NCI-H1417 treated with DMSO at 0.1 percent for 48 hours (cell line): ENCODE results near the gene SLC4A5.
A peak's percentile ranks its signal among the peaks of the same experiment; 100 is the strongest.
"Not testable (repeated sequence)": the region's sequence is repeated elsewhere in the genome, so short reads cannot be mapped to it uniquely, and the experiment has no call there.

ENCODE experiments used
- DNase-seq: peaks from one replicate; lab custom pipeline; 2025; lab: John Stamatoyannopoulos, UW

The SLC4A5 gene

DNA sequence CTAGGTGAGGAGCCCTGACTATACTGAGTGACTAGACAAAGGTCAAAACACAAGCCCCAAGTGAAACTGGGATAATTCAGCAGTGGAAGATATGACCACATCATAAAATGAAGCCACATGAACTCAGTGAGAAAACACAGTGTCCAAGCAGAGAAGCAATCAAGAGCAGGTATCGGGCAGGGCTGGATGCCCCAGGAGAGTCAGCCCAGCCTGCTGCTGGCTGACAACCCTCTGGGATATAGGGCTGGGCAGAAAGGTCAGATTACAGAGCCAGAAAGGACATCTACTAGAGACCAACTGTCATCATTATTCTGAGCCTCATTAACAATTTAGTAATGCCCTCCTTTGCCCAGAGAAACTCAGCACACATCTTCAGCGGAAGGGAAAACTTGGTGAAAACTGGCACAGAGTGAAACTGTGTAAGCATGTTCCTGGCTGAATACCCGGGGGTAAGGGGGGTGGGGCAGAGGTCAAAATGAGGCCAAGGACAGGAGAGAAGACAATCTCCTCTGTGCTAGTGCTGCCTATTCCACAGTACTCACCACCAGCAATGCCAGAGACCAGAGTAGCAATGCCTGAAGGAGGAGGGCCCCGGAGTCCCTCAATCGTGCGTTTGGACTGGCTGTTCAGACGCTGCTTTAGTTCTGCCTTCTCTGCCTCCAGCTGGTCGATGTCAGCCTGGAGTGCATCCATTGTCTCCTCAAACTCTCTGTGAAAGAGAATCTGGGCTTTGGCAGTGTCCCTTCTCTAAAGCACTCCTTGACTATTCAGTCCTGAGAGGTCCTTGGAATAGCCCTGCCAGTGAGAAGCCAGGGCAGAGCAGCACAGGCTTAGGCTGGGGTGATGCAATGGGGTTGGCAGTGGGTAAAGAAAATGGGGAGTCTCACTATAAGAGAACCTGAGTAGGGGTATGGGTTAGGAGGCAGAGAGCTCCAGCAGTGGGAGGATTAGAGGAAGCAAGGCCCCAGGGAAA is 21.6 kb upstream of the SLC4A5 start:
- no peak for DNase-seq

GRCh38 chr2:74361327-74361726 is 18.1 kb upstream of the SLC4A5 start:
- DNase-seq: no peak

DNA sequence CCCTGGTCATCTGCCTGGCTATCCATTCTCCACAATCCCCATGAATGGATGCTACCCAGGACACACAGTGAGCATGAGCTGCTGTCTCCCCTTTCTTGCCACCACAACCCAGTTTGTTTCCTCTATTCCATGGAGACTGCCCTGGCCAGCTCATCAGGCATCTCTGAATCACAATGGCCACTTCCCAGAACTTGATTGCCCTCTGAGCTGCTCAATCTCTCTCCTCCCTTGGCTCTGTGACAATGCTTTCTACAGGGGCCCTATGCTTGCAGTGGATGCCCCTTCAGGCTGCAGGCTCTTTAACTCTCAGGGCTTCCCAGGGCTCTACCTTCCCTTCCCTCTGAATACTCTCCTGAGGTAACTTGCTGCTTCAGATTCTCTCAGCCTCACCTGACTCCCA is 14.4 kb upstream of the SLC4A5 start:
- no peak for DNase-seq

DNA sequence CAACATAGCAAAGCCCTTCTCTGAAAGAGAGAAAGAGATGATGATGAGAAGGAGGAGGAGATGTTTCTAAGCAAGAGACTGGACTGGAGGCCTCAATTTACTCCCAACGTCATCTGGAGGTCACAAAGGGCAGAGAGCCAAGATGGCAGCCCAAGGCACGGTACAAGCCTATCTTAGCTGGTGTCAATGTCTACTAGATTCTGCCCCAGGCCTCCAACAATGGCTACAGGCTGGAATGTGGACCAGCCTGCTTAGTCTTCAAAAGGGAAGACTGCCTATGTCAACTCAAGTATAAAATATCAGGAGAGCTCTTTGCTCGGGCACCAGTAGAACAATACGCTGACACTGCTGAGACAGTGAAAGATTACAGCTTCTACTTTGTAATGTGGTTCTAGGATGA is 6.7 kb upstream of the SLC4A5 start:
- no peak for DNase-seq

GRCh38 chr2:74347742-74348141 is 4.5 kb upstream of the SLC4A5 start:
- no peak for DNase-seq

DNA sequence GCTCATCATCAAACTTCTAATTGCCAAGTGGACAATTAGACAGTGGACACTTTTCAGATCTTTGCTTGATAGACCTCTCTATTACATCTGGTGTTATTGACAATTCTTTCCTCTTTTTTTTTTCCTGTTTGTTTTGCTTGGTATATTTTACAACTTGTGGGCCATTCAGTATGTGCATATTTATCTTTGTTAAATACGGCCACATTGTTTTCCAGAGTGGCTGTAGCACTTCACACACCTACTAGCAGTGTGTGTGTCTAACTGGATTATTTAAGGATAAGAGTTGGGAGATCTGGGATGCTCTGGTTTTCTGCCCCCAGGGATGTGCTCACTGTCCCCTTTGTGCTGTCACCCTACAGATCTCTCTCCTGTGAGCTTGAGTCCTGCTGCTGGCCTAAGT is 4.1 kb upstream of the SLC4A5 start:
- DNase-seq: no peak

DNA sequence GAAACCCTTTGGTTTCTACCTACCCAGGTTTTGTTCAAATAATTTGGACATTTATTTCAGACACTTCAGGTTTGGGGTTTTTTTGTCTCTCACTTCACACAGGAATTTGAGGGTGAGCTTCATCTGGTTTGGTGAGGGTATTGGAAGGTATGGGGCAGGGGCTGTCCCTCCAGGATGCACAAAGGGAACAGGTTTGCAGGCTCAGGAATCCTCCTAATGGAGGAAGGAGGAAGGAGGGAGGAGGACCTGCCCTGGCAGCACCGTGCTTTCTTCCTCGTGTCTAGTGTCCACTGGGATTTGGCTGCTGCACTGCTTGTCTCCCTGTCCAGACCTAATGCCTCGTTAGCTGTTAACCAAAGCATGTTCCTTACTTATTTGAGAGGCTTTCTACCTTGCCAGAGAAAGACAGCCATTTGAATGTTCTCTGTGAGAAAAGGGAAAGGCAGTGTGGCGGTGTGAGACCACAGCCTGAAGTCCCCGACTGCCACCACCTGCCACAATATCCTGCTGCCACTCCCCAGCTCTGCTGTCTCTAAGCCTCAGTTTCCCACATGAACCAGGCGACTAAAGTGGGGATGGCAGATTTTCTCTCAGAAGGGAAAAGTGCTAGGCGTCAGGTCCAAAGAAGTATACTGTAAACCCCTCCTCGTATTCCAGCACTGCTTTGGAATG is 2.2 kb upstream of the SLC4A5 start:
- no peak for DNase-seq

DNA sequence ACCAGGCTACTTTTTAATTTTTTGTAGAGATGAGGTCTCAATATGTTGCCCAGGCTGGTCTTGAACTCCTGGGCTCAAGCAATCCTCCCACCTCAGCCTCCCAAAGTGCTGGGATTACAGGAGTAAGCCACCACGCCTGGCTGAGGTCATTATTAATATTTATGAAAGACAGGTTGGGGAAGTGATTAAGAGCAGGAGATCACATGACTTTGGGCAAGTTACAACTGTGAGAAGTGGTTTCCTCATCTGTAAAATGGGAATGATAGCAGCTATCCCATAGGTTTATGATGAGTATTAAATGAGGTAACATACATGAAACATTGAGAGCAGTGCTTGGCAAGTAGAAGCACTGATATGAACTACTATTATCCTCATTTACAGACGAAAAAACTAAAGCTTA is 7.0 kb downstream of the SLC4A5 start:
- DNase-seq: not testable (repeated sequence)

DNA sequence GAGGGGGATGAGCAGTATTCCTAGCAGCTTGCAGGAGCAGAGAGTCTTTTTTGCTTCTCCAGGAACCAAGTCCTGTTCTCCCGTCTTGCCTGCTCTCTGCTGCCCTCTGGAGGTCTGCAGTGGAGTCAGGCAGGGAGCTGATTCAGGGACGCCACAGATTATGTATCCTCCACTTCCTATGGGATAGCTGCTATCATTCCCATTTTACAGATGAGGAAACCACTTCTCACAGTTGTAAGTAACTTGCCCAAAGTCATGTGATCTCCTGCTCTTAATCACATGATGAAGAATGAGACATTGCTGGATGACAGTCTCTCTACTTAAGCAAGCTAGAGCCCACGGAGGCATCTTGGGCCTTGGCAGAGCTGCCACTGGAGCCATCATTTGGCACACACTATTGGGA is 8.3 kb downstream of the SLC4A5 start:
- DNase-seq: peak; percentile 26

DNA sequence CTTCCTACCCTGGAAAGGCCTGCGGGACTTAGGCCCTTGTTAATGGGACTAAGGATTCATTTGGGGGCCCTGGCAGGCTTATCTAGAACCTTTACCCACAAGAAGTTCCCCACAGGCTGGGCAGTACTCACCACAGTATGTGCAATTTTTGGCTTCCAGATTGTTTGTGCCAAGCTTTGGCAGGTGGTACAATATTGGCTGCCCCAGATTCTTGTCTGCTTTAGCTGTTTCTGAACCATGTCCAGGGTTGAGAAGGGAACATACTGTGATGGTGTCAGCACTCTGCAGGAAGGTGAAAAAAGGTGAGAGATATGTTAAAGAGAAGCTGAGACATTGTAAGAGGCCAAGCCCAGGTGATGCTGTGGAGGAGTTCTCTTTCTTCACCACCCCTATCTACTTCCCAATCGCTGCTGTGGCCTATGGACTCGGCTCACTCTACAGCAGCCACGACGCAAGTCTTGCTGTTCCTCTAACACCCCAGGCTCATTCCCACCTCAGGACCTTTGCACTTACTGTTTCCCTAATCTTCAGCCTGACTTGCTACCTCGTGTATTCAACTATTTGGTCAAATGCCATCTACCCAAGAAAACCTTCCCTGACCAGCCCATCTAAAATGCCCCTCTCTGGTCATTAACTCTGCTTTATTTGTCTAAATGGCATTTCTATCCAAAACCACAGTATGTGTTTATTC is 9.2 kb downstream of the SLC4A5 start:
- no peak for DNase-seq

- DNase-seq: no peak
Measured at GRCh38 chr2:74333175-74333574, 10.0 kb downstream of the SLC4A5 start.

DNA sequence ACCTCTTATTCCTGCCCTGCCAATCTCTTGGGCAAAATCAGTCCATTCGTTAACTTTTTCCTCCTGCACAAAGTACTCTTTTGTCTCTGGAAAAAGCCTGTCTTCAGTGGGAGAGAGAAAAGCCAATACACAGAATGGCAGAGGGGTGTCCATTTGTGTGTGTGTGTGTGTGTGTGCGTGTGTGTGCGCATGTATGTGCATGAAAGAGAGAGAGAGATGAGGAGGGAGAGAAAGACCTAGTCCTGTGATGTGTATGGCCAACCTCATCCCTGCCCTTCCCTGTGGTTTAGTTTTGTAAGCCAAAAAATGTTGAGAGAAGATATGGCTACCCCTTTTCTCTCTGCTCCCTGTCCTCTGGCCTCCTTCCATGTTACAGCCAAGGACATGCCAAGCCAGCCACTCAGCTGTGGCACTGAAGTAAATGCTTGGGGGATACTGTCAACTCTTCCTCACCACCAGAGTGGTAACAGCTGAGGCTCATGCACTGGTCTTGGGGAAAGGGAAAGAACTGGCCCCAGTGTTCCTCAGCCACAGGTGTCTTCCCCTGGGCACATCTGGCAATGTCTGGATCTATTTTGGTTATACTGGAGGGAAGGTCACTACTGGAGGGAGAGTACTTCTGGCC is 10.6 kb downstream of the SLC4A5 start:
- no peak for DNase-seq

DNA sequence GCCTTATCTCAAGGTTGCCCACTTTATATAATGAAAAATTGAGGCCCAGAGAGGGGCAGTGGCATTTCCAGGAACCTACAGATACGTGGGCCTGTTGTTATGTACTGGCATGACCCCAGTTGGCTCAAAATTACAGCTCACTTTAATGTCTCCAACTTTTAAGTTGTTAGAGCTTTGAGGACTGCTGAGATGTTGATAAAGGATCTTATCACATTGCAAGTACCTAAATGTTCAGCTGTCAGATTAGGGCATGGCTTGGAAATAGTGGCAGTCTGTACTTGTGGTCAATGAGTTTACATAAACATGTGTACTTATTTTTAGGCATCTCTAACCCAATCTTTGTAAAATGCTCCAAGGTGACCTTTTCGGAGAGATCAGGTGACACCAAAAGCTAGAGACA is 14.6 kb downstream of the SLC4A5 start:
- no peak for DNase-seq

- DNase-seq: no peak
Measured at GRCh38 chr2:74328074-74328473, 15.1 kb downstream of the SLC4A5 start.

- DNase-seq: no peak
Measured at GRCh38 chr2:74327627-74328026, 15.6 kb downstream of the SLC4A5 start.

GRCh38 chr2:74327199-74327598 is 16.0 kb downstream of the SLC4A5 start:
- no peak for DNase-seq

- no peak for DNase-seq
Measured at GRCh38 chr2:74325815-74326214, 17.4 kb downstream of the SLC4A5 start.

DNA sequence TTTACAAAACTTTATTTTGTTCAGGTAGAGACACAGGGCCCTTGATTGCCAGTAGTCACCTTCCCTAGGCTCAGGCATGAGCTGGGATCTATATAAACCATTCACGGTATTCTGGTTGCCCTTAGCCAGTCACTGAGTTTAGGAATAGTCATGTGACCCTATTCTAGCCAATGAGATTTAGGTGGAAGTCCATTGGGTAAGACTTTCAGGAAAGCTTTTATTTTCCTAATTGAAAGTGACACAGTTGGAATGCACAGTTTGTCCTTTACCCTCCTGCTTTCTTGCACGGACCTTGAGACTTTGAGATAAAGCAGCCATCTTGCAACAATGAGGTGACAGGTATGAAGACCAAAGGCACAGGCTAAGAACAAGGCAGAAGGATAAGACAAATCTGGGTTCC is 21.5 kb downstream of the SLC4A5 start:
- no peak for DNase-seq

GRCh38 chr2:74317701-74318100 is 25.5 kb downstream of the SLC4A5 start:
- DNase-seq: no peak

- no peak for DNase-seq
Measured at GRCh38 chr2:74316627-74317295, 26.5 kb downstream of the SLC4A5 start.

GRCh38 chr2:74314107-74314506 is 29.1 kb downstream of the SLC4A5 start:
- no peak for DNase-seq

- no peak for DNase-seq
Measured at GRCh38 chr2:74313497-74313896, 29.7 kb downstream of the SLC4A5 start.
